ENCODE data around the gene ADAM12. TPM values are rescaled to one million over a fixed set of nuclear protein-coding genes. Genes with fewer than 3 reads are reported as not detected.

ADAM12 gene
- total and polyA plus RNA-seq, 9 of the 15 experiments (the other 6 are each of a cell fraction or from before 2014, with no cell fraction given), result not detected

GRCh38 chr10:126337251-126337810 is 50.9 kb downstream of the ADAM12 start:
- no peaks in the 10 kb centered on the region for H3K9me1 ChIP-seq (ENCODE audit: control insufficient read depth, insufficient read depth, low read length)
- H3K79me2 ChIP-seq (ENCODE audit: control insufficient read depth, insufficient read depth, low read length), result no peaks in the 10 kb centered on the region
- ChIA-PET CTCF (ENCODE audit: low intra/inter-chr PET ratio) (no interaction called here), POLR2A (no interaction called here)
- no peak overlapping the region for H3K27ac ChIP-seq (ENCODE audit: extremely low read depth, low read depth, low read length)
- H3K9me3 ChIP-seq (replicated peaks; ENCODE audit: control insufficient read depth, insufficient read depth, low read depth, low read length), result no peaks in the 10 kb centered on the region
- intact Hi-C loops (cut with micrococcal nuclease) (no loop called here), in situ Hi-C loops (cut with MboI) (no loop called here)
- TF ChIP-seq ZNF830 (CRISPR knock-in tag; IDR thresholded peaks at IDR 0.05), result no peak
- no peak for TF ChIP-seq DPF2 (IDR thresholded peaks at IDR 0.05)
- TF ChIP-seq ZSCAN32 (CRISPR knock-in tag; IDR thresholded peaks at IDR 0.05), result no peak
- no peak for TF ChIP-seq TAL1 (IDR thresholded peaks at IDR 0.05)
- TF ChIP-seq KDM5B (IDR thresholded peaks at IDR 0.05; ENCODE audit: insufficient replicate concordance, low read depth, low read length), result no peak
- no peak for TF ChIP-seq ZNF217 (CRISPR knock-in tag; IDR thresholded peaks at IDR 0.05)
- no peak for TF ChIP-seq CXXC5 (CRISPR knock-in tag; IDR thresholded peaks at IDR 0.05)
- TF ChIP-seq LCOR (CRISPR knock-in tag; IDR thresholded peaks at IDR 0.05), result no peak
- no peak for TF ChIP-seq FUS (optimal IDR thresholded peaks at IDR 0.05; ENCODE audit: low read depth, low read length)
- TF ChIP-seq TAF1 (IDR thresholded peaks at IDR 0.05; ENCODE audit: control insufficient read depth, extremely low read depth, insufficient read depth, low read length, severe bottlenecking), result no peak
- TF ChIP-seq NFE2L1 (tag; IDR thresholded peaks at IDR 0.05; ENCODE audit: borderline replicate concordance, low read depth), result no peak
- TF ChIP-seq MAFF (IDR thresholded peaks at IDR 0.05; ENCODE audit: low read length), result no peak
- no peak for TF ChIP-seq POLR3G (IDR thresholded peaks at IDR 0.05; ENCODE audit: extremely low read depth, insufficient read length, insufficient replicate concordance)
- 0% methylated on average over 1 of the region's 1 CpG for WGBS (ENCODE audit: insufficient coverage, low coverage, missing lambda C conversion rate)
- no peak overlapping the region for H3K9ac ChIP-seq (ENCODE audit: insufficient read depth in 1 of 2, low read depth in 2 of 2, low read length in 2 of 2)
- no peak overlapping the region for H3K4me2 ChIP-seq (ENCODE audit: insufficient read depth, low read length)
- no peak for ATAC-seq
- no peaks in the 10 kb centered on the region for H3K36me3 ChIP-seq (ENCODE audit: control insufficient read depth, insufficient read depth, low read length)
- BruUV-seq (replicated peaks), result no TSS peak
- FAIRE-seq, result no peak
- no peak overlapping the region for H3K4me3 ChIP-seq
- H3K27me3 ChIP-seq (ENCODE audit: control insufficient read depth in 2 of 2, insufficient read depth in 2 of 2, low read length in 2 of 2), result no peaks in the 10 kb centered on the region
- no peak for DNase-seq (ENCODE audit: extremely low read depth in 1 of 4, low spot score in 3 of 4)
- no peaks in the 10 kb centered on the region for H4K20me1 ChIP-seq (replicated peaks; ENCODE audit: control insufficient read depth, insufficient read depth, low read length)
- no peaks in the 10 kb centered on the region for H3K4me1 ChIP-seq (replicated peaks in 1 of 2; ENCODE audit: control insufficient read depth in 2 of 2, insufficient read depth in 2 of 2, low read length in 2 of 2)
- H2AFZ ChIP-seq (ENCODE audit: low read depth, low read length), result no peak overlapping the region

All from K562 (cell line).